ENCODE data around the gene NLRP3.

DNA sequence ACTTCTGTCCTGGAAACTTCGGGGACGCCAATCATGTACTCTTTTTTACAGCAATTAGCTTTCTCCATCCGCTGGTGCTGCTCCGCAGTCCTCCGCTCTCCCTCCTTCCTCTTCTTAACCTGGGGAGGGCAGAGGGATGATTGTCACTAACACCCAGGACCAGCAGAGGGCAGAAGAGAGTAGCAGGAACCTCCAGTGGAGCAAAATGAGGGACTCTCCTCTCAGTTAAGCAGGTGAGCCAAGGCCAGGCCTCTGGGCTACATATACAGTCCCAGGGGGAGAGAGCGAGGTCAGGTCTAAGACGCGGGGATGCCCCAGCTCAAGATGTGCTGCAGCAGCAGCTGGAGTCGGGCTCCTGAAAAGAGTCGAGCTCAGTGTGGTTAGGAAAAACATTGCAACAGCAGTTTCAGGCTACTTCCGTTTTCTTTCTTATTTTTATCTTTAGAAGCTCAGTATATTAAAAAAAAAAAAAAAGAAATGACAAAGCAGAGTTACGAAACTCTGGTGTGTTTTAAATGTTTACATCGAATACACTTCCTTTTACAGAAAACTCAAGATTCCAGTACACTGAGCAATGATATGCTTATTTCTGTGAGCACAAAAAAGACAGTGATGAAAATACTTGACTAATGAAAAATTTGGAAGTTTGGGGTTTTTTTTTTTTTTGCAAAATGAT lies 25.7 kb upstream of the NLRP3 start:
- TF ChIP-seq PHB2 (IDR thresholded peaks at IDR 0.05; ENCODE audit: partially characterized antibody) (no peak), FOSL1 (CRISPR knock-in tag; IDR thresholded peaks at IDR 0.05; ENCODE audit: borderline replicate concordance) (no peak), CHD4 (IDR thresholded peaks at IDR 0.05; ENCODE audit: borderline replicate concordance, low read length) (no peak), ZNF138 (CRISPR knock-in tag; IDR thresholded peaks at IDR 0.05; ENCODE audit: low read depth) (no peak), NFYB (CRISPR knock-in tag; IDR thresholded peaks at IDR 0.05) (no peak), ZSCAN29 (CRISPR knock-in tag; conservative IDR thresholded peaks at IDR 0.05) (no peak)
- TF ChIP-seq, protein P1, sequence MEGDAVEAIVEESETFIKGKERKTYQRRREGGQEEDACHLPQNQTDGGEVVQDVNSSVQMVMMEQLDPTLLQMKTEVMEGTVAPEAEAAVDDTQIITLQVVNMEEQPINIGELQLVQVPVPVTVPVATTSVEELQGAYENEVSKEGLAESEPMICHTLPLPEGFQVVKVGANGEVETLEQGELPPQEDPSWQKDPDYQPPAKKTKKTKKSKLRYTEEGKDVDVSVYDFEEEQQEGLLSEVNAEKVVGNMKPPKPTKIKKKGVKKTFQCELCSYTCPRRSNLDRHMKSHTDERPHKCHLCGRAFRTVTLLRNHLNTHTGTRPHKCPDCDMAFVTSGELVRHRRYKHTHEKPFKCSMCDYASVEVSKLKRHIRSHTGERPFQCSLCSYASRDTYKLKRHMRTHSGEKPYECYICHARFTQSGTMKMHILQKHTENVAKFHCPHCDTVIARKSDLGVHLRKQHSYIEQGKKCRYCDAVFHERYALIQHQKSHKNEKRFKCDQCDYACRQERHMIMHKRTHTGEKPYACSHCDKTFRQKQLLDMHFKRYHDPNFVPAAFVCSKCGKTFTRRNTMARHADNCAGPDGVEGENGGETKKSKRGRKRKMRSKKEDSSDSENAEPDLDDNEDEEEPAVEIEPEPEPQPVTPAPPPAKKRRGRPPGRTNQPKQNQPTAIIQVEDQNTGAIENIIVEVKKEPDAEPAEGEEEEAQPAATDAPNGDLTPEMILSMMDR (CRISPR knock-in tag; IDR thresholded peaks at IDR 0.05) = peak; percentile 86
- TF ChIP-seq, protein P2, sequence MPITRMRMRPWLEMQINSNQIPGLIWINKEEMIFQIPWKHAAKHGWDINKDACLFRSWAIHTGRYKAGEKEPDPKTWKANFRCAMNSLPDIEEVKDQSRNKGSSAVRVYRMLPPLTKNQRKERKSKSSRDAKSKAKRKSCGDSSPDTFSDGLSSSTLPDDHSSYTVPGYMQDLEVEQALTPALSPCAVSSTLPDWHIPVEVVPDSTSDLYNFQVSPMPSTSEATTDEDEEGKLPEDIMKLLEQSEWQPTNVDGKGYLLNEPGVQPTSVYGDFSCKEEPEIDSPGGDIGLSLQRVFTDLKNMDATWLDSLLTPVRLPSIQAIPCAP (CRISPR knock-in tag; IDR thresholded peaks at IDR 0.05; ENCODE audit: low read depth) = no peak

All from HepG2 (cell line).